Activated naive CD4-positive, alpha-beta T cell treated with anti-CD3 and anti-CD28 coated beads, Interleukin-2, amount 50 U/mL, for 16 hours (primary cell): ENCODE data around the gene DDOST.
A peak's percentile ranks its signal among the peaks of the same experiment; 100 is the strongest.
"Not testable (repeated sequence)": the region's sequence is repeated elsewhere in the genome, so short reads cannot be mapped to it uniquely, and the experiment has no call there.

Source experiments
- DNase-seq: peaks from one replicate; pipeline ENCODE4 v3.0.0-alpha.2; 2020

Gene DDOST

DNA sequence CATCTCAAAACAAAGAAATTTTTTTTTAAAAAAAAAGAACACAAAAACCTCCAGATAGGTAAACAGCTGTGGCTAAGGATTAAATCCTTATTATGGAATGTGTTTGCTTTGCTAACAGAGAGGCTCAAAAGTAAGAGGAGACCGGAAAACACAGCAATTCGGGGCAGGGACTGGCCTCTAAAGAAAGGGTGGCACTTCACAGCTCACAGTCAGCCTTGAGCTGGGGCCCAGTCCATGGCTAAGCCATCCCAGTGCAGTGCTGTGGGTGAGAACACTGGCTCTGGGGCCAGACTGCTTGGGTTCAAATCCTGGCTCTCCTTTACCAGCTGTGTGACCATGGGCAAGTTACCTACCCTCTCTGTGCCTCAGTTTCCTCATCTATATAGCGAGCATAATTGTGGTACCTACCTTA lies 28.5 kb upstream of the DDOST start:
- no peak for DNase-seq

DNA sequence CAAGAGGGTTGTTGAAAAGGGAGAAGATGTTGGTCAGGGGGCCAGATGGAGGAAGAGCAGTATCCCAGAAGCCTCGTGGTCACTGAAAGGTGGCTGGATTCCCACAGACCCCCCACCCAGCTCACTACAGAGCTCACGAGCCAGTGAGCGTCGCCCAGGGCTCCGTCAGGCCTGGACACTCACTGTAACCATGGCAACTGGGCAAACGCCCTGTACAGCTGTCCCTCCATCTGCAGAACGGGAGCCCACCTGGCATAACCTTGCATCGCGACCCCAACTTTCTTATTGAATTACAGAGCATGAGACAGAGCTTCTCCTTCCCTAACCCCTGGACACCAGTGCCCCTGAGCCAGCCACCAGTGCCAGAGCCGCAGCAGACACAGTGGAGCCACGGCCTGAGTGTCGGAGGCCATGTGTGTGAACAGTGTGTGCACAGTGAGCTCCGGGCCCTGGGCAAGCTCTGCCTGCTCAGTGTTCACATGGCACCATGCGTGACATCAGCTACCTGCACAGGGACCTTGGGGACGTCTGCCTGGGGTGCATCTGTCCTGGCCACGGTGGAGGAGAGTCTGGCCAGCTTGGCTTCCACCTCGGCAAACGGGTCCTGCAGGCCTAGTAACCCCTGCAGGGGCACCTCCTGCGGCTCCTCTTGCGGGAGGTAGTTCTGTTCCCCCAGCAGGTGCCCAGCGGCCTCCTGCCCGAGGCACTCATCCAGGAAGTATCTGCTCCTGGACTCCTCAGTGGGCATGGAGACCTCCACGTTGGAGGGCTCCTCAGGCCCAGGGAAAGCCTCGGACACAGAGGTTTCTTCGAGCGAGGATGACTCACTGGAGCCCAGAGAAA lies 25.9 kb upstream of the DDOST start:
- DNase-seq, result no peak

DNA sequence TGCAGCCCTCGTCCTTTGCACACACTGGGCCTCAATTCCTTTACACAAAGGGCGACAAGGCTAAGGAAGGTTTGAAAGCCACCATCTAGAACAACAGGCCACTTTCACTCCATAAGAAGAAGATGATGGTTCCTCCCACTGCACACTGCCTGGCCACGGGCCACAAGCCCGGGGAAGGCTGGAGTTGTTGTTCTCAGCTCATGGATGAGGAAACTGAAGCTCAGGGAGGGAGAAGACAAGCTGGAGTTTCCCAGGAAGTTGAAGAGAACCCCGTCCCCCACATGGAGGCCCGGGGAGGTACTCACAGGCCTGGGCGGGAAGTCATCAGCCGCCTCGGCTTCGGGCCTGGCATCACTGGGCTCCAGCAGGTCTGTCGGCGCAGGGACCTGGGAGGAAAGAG lies 24.6 kb upstream of the DDOST start:
- no peak for DNase-seq

DNA sequence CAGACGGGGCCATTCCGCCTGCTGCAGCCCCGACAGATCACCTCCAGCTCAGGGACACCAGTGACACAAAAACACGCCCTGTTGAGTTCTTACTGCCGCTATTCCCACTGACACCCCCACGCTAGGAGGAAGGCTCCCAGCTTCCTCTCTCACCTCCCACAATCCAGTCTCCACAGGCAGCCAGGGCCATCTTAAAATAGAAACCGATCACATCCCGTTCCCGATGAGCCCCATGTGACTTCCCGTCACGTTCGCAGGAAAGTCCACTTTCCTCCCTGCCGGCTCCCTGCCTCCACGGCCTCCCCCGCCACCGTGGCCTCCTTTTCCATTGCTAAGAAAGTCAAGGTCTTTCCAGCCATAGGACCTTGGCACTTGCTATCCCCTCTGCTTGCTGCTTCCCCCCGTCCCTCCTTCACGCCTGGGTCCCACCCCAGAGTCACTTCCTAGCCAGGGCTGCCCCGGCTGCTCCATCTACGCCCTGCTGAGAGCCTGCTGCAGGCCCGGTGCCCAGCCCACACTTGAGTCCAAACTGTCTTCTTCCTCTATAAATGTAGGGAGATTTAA lies 24.0 kb upstream of the DDOST start:
- no peak for DNase-seq

DNA sequence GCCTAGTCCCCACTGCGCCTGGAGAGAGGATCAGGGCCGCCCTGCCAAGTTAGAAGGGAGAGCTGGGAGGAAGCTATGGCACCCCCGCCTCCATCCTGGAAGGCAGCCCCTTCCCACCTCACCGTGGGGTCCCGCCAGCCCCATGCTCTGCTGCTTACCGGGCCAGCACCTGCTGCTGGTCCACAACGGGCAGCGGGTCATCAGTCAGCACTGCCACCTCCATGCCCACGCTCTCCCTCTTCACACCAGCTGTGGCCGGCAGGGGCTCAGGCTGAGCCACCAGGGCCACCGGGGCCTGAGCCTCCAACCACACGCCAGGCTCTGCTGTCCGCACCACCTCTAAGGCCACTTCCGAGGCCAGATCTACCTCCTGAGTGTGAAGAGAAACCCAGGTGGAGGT lies 23.5 kb upstream of the DDOST start:
- DNase-seq, result no peak

DNA sequence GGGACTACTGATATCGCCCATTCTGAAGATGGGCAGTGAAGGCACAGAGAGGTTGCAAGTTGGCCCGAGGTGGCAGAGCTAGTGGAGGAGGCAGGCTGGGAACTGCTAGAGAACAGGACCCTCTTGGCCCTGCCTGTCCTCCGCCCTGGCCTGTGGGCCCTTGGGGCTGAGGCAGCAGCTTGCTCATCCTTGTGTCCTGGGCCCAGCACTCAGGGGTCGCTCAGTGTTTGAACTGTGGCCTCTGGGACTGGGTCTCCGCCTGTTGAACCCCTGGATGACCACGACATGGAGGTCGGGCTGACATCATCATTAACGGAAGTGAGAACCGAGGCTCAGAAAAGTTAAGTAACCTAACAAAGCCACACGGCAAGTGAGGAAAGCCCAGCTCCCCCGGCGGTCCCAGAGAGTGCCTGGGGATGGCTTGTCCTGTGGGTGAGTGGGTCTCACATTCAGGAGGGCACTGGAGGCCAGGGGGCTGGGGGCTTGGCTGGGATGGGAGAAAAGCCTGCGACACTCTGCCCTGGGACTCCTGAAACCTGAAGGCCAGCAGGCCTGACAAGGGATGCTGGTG lies 23.0 kb upstream of the DDOST start:
- no peak for DNase-seq

DNA sequence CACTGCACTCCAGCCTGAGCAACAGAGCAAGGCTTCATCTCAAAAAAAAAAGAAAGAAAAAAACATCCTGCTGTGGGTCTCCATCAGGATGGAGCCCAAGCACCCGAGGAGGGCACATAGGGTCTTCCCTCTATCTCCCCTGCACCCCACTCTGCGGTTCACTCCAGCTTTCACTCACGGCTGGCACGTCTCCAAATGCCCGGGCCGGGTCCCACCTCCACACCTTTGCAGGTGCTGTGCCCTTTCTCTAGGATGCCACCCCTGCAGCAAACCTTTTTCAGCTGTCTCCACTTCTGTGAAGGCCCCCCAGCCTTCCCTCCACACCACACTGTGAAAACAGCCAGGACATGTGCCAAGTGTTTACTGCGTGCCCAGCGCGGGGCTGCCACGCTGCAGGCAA lies 22.4 kb upstream of the DDOST start:
- DNase-seq, result no peak

DNA sequence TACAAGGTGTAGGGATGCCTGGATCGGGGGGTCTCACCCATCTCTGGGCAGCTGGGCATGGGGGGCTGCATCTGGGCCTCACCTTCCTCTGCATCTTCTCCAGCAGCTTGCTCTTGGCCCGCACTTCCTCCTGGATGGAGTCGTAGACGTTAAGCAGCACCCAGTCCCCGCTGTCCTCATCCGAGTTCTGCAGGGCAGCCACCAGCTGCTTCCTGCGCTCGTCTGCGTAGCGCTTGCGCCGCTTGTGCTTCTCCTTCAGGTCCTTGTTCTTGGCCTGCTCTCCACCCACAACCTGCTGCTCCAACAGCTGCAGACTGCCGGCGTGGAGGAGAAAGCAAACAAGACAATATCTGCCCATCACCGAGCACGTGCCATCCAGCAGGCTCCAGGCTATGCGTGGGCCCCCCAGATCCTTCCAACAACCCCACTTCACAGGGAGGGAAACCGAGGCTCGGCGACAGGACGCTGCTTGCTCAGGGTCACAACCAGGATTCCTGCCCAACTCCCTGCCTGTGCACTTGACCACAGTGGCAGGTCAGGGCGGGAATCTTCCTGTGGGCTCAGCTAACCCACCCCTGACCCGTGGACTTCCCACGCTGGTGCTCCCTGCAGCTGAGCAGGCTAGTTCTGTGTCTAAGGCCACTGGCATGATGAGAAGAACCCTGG lies 21.5 kb upstream of the DDOST start:
- DNase-seq, result no peak

DNA sequence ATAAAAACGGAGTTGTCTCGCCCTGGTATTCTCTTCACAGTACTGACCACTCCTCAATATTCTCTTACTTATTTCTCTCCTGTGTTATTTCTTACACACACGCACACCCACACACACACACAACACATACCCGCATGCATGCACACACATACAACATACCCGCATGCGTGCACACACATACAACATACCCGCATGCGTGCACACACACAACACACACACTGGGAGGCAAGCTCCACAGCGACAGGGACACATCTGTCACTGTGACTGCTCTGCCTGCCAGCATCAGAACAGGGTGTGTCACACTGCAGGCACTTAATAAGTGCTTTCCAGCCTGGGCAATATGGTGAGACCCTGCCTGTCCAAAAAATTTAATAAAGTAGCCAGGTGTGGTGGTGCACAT lies 20.8 kb upstream of the DDOST start:
- DNase-seq, result no peak

DNA sequence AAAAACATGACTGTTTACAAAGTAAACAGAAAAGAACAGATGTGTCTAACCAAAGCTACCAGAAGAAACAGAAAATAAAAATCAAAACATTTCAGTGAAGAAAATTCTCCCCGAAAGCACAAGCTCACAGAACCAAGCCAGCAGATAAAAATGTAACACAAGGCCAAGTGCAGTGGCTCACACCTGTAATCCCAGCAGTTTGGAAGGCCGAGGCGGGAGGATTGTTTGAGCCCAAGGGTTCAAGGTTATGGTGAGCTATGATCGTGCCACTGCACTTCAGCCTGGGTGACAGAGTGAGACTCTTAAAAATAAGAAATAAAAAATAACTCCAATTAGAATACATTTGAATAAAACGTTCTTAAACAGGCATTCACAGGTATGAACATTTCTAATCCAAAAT lies 19.1 kb upstream of the DDOST start:
- DNase-seq, result no peak

DNA sequence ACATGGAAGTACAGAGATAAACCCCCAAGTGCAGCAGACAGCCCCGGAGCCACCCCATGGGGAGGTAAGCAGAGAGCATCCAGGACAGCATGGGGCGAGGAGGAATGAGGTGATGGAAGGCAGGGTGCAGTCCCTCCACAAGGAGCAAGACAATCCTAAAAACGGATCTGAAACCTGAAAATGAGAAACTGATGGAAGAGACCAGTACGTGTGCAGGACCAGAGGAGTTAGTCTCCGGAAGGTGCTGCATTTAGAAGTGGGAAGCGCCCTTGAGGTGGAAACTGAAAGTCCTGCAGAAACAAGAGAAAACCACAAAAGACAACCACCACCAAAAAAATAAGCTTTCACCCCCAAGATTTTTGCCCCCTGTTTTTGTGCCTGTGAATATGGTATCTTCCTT lies 17.4 kb upstream of the DDOST start:
- DNase-seq, result no peak

DNA sequence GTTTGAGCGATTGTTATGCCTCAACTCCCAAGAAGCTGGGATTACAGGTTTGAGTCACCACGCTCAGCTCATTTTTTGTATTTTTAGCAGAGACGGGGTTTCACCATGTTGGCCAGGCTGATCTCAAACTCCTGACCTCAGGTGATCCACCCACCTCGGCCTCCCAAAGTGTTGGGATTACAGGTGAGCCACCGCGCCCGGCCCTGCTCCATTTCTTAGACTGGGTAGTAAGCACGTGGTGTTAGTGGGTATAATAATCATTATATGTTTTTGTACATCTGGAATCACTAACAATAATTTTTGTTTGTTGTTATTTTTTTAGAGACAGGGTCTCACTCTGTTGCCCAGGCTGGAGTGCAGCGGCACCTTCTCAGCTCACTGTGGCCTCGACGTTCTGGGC lies 12.5 kb upstream of the DDOST start:
- DNase-seq, result not testable (repeated sequence)

DNA sequence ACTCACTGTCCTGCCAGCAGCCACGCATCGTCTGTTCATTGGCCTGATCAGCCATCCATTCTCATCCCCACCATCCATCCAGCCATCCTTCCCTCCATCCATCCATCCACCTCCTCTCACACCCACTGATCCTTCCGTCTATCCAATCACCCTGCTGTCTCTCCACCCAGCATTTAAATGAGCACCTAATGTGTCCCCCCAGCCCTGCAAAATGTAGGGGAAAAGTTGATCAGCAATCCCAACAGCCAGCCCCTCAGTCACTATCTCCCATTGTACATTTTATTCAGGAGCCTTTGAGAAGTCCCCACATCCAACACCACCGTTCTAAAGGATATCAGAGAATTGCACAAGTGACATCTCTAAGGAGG lies 11.1 kb upstream of the DDOST start:
- DNase-seq, result no peak

DNA sequence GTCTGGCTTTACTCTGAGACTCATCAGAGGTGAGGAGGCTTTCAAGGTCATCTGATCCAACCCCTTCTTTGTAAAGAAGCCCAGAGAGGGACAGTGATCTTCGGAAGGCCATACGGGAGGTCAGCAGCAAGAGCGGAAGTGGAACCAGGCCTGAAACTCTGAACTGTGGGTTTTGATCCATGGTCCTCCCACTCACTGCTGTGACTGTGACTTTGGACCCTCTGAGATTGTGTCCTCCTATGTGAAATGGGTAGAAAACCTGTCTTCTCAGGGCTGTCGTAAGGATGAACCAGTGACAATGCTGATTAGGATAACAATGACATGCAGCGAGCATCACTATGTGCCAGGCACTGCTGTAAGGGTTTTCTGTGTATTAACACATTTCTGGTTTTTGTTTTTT lies 9.8 kb upstream of the DDOST start:
- DNase-seq, result no peak

DNA sequence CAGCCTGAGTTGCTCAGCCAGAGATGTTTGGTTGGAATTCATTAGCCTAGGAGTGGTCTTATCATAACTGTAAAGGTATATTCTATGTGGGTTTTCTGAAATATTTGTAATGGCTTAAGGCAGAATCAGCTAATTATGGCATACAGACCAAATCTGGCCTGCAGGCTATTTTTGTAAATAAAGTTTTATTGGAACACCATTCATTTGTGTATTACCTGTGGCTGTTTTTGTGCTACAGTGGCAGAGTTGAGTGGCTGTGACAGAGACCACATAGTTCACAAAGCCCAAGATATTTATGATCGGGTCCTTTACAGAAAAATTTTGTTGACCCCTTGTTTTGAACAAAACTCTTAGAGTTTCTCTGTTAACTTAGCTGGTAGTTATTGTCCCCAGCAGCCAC lies 7.4 kb upstream of the DDOST start:
- DNase-seq, result no peak

DNA sequence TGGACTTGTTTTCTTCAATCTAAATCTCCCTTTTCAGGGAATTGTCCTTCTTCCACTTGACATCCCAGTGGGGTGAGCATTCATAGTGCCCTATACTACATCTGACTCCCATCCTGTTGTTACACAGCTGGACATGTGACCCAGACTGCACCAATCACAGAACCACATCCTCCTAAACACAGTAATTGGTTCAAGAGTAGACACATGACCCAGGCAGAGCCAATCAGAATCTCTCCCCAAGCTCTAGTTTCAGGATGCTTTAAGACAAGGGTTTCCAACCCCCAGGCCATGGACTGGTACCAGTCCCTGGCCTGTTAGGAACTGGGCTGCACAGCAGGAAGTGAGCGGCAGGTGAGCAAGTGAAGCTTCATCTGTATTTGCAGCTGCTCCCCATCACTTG lies 5.6 kb upstream of the DDOST start:
- no peak for DNase-seq

DNA sequence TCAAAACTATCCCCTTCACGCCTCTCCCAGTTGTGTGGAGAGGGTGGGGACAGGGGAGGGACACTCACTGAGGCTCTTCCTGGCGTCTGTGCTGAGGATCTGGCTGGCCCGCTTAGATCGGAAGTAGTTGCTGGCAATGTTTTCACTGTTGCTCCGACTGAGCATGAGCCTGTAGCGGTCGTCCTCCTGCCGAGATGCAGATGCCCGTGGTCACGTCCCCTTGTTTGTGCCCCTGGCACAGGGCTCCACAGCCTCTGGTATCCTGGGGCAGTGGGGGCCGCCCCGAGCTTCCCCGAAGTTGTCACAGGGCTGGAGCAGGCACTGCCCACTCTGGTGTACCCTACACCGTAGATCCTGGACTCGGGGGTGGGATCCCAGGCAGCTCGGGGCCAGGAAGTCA lies 5.0 kb upstream of the DDOST start:
- no peak for DNase-seq

DNA sequence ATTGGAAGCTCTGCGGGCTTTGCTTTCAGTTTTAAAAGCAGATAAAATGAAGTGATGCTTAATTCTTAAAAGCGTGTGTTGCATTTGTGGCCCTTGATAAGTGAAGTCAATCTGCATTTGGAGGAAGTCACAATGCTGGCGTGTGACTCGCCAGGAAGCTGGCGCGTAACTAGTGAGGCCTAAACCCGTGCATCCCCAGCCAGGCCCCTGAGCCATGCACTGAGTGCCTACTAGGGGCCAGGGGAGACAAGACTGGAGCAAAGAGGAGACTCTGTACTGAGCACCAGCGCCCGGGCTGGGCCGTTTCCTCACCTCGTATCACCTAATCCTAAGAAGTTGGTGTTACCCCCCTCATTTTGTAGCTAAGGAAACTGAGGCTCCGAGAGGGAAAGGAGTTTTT lies 4.6 kb upstream of the DDOST start:
- no peak for DNase-seq

DNA sequence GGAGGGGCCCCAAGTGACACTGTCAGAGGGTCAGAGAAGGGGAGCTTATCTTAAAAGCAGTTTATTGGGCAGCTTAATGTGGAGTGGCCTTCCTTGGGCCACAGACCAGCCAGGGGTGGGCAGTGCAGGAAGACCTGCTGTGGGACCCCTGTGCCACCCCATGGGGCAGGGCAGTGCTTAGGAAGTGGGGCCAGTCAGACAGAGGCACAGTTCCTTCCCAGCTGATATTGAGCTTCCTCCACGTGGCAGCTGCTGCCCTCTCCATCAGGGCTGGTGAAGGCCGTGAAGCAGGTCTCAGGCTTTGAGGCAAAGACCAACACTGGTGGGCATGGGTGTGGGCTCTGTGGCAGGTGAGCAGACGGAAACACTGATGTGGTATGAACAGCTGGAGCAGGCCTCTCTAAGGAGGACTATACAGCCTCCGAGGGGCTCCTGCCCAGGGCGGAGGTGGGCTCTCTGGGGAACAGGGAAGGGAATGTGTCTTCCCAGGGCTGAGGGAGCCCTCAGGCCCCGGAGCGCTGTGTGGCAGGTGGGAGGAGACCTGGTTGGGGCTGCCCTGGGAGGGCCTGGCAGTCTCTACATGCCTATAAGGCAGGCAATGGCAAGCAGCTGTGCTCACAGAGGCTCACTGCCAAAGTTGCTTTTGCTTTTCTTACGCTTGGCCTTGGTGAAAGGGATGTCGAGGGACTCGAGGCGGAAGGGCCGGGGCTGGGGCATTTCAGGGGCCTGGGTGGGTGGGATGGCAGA lies 3.0 kb upstream of the DDOST start:
- DNase-seq, result no peak

DNA sequence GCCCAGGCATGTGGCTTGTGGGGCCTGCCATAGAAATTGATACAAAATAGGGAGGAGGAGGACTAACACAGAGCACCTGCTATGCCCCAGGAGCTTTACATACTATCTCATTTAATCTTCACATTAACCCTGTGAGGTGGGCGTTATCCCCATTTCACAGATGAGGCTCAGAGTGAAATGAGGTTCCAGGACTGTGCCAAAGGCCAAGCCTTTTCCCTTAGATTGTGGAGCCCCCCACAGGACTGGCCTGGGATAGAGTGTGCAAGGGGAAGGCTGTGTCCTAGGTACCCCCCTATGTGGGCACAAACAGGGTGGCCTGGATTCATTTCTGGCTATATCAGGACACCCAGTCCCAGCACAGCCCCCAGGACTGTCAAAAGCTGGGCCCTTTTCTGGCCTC lies 2.2 kb upstream of the DDOST start:
- DNase-seq, result no peak

DNA sequence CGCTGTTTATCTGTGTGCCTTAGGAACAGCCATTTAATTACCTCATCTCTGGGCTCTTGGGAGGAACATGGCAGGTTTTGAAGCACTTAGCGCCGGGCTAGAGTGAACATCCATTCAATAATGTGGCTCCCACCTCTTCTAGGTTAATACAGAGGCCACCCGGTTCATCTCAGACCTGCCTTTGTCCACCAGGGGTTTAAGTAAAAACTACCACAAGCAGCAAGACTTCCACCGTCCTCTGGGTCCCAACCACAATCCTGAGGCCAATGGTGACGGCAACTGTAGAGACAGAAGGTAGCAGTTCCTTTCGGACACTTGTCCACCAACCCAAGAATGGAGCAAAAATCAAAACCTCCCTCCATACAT lies 924 bp upstream of the DDOST start:
- DNase-seq, result no peak

DNA sequence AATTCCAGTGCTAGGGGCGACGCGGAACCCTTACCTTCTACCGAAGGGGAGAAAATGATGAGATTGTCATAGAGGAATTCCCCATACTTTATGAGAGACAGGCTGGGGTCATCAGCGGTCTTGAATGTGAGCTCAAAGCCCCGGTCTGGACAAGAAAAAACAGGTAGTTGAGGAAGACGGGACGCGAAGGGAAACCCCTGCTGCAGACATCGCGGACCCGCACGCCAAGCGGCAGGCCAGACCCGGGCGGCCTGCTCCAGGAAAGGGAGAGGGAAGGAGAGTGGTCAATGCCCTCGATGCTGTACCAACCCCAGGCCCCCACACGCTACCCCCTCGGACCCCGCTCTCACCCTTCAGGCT lies 342 bp downstream of the DDOST start:
- DNase-seq, result peak; percentile 21

DNA sequence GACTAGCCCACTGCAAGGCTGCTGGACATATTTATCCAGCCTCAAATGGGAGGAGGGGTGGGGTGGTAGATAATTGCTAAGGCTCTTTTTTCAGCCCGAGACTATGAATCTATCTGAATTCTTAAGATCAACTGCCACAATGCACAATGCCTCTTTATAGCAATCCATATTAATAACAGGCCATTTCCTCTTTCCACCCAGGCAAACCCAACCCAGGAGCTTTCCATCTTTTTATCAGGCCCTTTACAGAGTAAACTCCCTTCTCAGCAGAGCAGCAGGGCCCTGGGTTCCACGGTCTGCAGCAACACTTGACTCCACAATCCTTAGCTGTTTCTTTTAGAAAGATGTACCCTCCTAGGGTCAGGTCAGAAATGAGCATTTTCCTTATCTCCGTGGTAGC lies 806 bp downstream of the DDOST start:
- DNase-seq, result no peak
